HL-60 (cell line): Measurements from ENCODE around the gene RAB11B.
A peak's percentile ranks its signal among the peaks of the same experiment; 100 is the strongest.
"Not testable (repeated sequence)": the region's sequence is repeated elsewhere in the genome, so short reads cannot be mapped to it uniquely, and the experiment has no call there.

Source experiments
- DNase-seq, 2 experiments: peaks; one replicate each; pipeline ENCODE4 v3.0.0-alpha.2; 2010 to 2020; ENCODE audit warnings: low read depth in 1 of 2, low spot score in 1 of 2
- H3K27ac ChIP-seq: fragments of 250-450 bp; sonication (Bioruptor Pico); replicated peaks from 2 replicates; pipeline ENCODE4 v1.5.1; 2020; ENCODE audit warnings: mild to moderate bottlenecking, moderate library complexity
- H3K27me3 ChIP-seq: fragments of 250-450 bp; sonication (Bioruptor Pico); 2 replicates; pipeline ENCODE4 v1.5.1; 2021; ENCODE audit warnings: mild to moderate bottlenecking, moderate library complexity; ENCODE audit not compliant: insufficient read depth, poor library complexity, severe bottlenecking
- H3K4me3 ChIP-seq: replicated peaks from 2 replicates; pipeline ENCODE4 v1.5.1; 2011; ENCODE audit warnings: mild to moderate bottlenecking, control low read depth, low read length; ENCODE audit not compliant: insufficient read depth
- CTCF ChIP-seq: IDR thresholded peaks from one replicate; pipeline ENCODE4 v1.5.1; 2011; ENCODE audit warnings: low read length, control low read depth, inconsistent platforms; ENCODE audit not compliant: insufficient read depth
- GABPA ChIP-seq: IDR thresholded peaks from 2 replicates; pipeline ENCODE4 v1.6.1; 2012; ENCODE audit warnings: low read depth
- POLR2AphosphoS5 ChIP-seq: IDR thresholded peaks from 2 replicates; pipeline ENCODE4 v1.6.1; 2012; ENCODE audit warnings: low read depth
- REST ChIP-seq: IDR thresholded peaks from 2 replicates; pipeline ENCODE4 v1.6.1; 2012; ENCODE audit warnings: low read depth; ENCODE audit not compliant: insufficient replicate concordance
- SPI1 ChIP-seq: IDR thresholded peaks from 2 replicates; pipeline ENCODE4 v1.6.1; 2012; ENCODE audit warnings: low read depth, mild to moderate bottlenecking, borderline replicate concordance

Gene RAB11B

GRCh38 chr19:8441725-8442544, 51.8 kb downstream of the RAB11B start:
- no peak for DNase-seq
- Histone ChIP-seq H3K27ac (no peak overlapping the region), H3K27me3 (no peaks in the 10 kb centered on the region), H3K4me3 (no peak overlapping the region)
- TF ChIP-seq GABPA (no peak), REST (no peak), SPI1 (no peak), POLR2AphosphoS5 (no peak), CTCF (no peak)

GRCh38 chr19:8444140-8444676, 54.0 kb downstream of the RAB11B start:
- H3K4me3 ChIP-seq, result peak overlapping the region; percentile 89
- peak overlapping the region; percentile 60 for H3K27ac ChIP-seq
- not testable (repeated sequence) for DNase-seq, H3K27me3 ChIP-seq

- Histone ChIP-seq H3K4me3 (peak within 1 kb of the TSS; percentile 89), H3K27ac (peak within 1 kb of the TSS; percentile 95), H3K27me3 (no peaks in the 10 kb centered on the region)
- DNase-seq, result peak; percentile 94 to 99
- TF ChIP-seq SPI1 (no peak), REST (peak; percentile 64), POLR2AphosphoS5 (peak; percentile 80; the same call in 1 of the 2 replicates)
Observed at GRCh38 chr19:8444677-8445487, 54.7 kb downstream of the RAB11B start, which contains the start of gene HNRNPM. Gene HNRNPM, plus strand, starts transcription at chr19:8444975. Its CDS starts 24 bp downstream, at chr19:8444999.

- Histone ChIP-seq H3K27ac (peak overlapping the region; percentile 95), H3K4me3 (peak overlapping the region; percentile 89), H3K27me3 (no peaks in the 10 kb centered on the region)
- peak in 1 of 2 experiments; percentile 41 for DNase-seq
- TF ChIP-seq POLR2AphosphoS5 (no peak; the same call in 1 of the 2 replicates), CTCF (no peak), SPI1 (no peak), GABPA (no peak), REST (no peak)
Observed at GRCh38 chr19:8445488-8446001, 55.4 kb downstream of the RAB11B start.
